ENCODE data around the gene WDR7. TPM values are rescaled to one million over a fixed set of nuclear protein-coding genes. Genes with fewer than 3 reads are reported as not detected.

Gene WDR7
- 10 to 100 TPM; 22.3 to 24.0 TPM for total RNA-seq

DNA sequence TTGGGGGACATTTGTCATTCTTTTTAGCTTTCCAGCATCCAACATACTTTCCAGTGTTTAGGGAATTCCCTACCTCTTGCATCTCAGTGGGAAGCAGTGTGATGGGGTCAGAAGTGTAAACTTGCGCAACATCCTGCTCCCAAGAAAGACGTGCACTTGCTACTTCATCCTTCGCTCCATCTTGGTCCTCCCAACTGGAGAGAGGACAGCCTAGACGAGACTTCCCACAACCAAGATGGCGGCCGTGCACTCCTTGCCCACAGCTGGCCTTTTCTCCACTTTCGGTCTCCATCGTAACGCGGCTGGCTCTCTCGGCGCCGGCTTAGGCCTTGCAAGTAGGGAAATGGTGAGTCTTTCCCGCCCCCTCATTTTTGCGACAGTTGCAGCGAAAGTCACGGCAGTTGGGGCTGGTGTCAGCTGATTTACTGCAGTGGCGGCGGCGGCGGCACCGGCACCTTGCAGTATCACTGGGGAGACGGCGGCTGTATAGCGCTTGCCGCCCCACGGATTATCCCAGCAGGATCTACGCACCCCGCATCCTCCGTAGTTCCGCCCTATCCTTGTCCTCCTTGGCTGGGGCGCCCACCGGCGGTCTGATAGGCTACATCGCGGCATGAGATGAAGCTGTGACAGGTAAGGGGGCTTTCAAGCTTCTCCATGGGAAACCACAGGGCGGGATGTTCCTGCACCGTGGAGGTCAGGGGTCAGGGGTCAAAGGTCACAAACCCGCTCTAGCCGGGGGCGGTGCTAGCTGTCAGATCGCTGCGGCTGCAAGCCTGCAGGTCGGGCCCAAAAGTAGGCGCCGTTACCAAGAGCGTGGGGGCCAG lies at the start of gene WDR7:
WDR7 (plus strand) TSS at position 416 of the 827 bp plus-strand sequence. CDS start 21,157 bp downstream, outside the sequence.
- H3K4me1 ChIP-seq, result peaks cover 0 to 21% of the 10 kb centered on the region in 2 donors
- no peaks in the 10 kb centered on the region for H3K36me3 ChIP-seq
- no peaks in the 10 kb centered on the region for H3K9me3 ChIP-seq
- H3K4me3 ChIP-seq, result peak within 1 kb of the TSS; percentile 91 to 96
- DNase-seq (ENCODE audit: low spot score), result peak; percentile 98
- TF ChIP-seq, protein P1, sequence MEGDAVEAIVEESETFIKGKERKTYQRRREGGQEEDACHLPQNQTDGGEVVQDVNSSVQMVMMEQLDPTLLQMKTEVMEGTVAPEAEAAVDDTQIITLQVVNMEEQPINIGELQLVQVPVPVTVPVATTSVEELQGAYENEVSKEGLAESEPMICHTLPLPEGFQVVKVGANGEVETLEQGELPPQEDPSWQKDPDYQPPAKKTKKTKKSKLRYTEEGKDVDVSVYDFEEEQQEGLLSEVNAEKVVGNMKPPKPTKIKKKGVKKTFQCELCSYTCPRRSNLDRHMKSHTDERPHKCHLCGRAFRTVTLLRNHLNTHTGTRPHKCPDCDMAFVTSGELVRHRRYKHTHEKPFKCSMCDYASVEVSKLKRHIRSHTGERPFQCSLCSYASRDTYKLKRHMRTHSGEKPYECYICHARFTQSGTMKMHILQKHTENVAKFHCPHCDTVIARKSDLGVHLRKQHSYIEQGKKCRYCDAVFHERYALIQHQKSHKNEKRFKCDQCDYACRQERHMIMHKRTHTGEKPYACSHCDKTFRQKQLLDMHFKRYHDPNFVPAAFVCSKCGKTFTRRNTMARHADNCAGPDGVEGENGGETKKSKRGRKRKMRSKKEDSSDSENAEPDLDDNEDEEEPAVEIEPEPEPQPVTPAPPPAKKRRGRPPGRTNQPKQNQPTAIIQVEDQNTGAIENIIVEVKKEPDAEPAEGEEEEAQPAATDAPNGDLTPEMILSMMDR (IDR thresholded peaks at IDR 0.05), result peak in 1 of 2 donors; percentile 32
- H3K27me3 ChIP-seq, result no peaks in the 10 kb centered on the region
- peak within 1 kb of the TSS; percentile 90 to 93 for H3K27ac ChIP-seq

DNA sequence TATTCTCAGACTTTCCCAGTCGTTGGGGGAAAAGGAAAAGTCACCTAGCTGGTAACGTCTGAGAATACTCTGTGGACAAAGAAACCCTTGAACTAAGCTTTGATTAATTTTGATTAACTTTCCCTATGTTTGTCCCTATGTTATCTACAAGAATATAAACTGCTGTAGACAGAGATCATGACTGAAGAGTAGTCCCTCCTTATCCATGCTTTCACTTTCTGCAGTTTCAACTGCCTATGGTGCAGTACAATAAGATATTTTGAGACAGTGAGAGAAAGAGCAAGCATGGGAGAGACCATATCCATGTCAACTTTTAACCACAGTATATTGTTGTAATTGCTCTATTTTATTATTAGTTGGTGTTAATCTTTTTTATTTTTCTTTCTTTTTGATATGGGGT lies 44.5 kb upstream of the WDR7 start:
- no peak for DNase-seq (ENCODE audit: low spot score)
- H3K9me3 ChIP-seq, result no peaks in the 10 kb centered on the region
- peaks cover 0 to 5% of the 10 kb centered on the region in 2 donors for H3K4me1 ChIP-seq
- TF ChIP-seq, protein P1 (IDR thresholded peaks at IDR 0.05), result no peak
- H3K27ac ChIP-seq, result no peak overlapping the region
- no peaks in the 10 kb centered on the region for H3K27me3 ChIP-seq
- peaks cover 34% of the 10 kb centered on the region for H3K36me3 ChIP-seq
- H3K4me3 ChIP-seq, result no peak overlapping the region

DNA sequence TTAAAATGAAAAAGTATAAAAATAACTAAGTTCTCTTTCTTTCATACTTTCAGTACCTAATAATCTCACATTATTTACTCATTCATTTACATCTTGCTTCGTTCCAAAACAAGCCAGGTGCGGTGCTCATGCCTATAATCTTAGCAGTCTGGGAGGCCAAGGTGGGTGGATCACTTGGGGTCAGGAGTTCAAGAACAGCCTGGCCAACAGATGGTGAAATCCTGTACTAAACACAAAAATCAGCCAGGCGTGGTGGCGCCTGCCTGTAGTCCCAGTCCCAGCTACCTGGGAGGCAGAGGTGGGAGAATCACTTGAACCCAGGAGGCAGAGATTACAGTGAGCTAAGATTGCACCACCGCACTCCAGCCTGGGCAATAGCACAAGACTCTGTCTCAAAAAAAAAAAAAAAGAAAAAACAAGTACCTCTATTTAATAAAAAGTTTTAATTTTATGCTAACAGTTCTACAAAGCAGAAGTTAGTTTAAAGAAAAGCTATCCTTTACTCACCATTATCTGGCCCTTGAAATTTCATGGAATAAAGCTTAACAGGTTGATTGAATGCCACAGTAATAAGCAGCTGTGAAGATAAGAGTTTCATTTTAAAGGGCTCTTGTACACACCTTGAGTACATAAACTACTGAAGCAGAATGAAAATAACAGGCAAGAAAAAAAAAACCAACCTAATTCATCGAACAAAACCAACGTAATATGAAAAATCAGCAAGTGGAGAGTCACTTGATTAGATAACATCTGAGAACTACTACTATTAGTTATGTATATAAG lies 35.2 kb upstream of the WDR7 start:
- Histone ChIP-seq H3K27ac (no peak overlapping the region), H3K4me1 (no peaks in the 10 kb centered on the region), H3K9me3 (no peaks in the 10 kb centered on the region), H3K27me3 (no peaks in the 10 kb centered on the region), H3K4me3 (no peak overlapping the region), H3K36me3 (peaks cover 58% of the 10 kb centered on the region)
- TF ChIP-seq, protein P1 (IDR thresholded peaks at IDR 0.05), result no peak
- no peak for DNase-seq (ENCODE audit: low spot score)

DNA sequence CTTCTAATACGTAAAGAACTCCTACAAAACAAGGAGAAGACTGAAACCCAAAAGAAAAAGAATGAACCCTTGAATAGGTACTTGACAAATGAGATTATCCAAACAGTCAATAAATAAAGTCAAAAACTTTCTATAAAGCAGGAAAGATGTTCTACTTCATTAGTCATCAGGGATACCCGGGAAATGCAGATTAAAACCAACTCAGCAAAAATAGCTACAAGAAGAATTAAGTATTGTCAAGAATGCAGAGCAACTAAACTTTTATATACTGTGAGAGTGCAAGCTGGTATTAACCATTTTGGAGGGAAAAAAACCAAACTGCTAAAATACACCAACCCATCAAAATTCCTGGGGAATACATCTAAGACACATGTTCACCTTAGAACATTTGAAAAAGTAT lies 23.2 kb upstream of the WDR7 start:
- no peak for DNase-seq (ENCODE audit: low spot score)
- TF ChIP-seq, protein P1 (IDR thresholded peaks at IDR 0.05), result no peak
- H3K4me3 ChIP-seq, result no peak overlapping the region
- H3K36me3 ChIP-seq, result peaks cover 3% of the 10 kb centered on the region
- H3K27ac ChIP-seq, result no peak overlapping the region
- peaks cover 0 to 26% of the 10 kb centered on the region in 2 donors for H3K4me1 ChIP-seq
- H3K9me3 ChIP-seq, result no peaks in the 10 kb centered on the region
- no peaks in the 10 kb centered on the region for H3K27me3 ChIP-seq

DNA sequence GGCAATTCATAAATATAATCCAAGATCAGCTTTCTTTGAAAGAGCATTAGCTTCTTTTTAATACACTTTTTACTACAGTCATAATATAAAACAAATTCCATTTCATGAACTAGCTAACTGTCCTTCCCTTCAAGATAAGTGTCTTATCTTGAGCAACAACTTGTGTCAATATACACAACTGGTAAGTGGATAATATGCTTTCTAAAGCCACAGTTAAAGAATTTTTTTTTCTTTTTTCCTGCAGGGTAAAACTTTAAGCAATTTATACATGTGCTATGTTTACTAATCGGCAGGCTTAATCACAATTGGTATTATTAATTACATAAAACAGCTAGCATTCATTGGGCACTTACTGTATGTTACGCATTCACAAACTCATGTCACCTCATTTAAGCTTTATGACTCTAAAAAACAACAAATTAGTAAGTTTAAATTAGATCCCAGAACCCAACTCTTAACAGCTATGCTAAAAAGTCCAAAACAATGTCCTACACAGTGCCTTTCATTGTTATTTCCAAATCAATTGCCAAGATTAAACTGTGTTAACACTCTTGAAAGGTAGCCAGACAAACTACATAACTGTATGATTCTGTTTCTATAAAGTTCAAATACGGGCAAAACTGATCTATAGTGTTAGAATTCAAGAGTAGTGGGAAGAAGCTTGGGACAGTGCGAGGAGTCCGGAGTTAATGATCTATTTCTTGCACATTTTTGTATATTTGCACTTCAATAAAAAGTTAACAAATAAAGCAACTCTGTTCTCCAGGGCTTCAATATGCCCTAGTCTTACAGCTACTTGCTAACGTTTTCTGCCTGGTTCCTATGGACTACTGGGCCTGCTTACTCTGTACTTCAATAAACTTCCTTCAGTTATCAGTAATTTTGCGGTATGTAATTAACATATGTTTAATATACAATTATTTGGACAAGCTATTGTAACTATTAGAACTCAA lies 18.8 kb upstream of the WDR7 start:
- no peak for DNase-seq (ENCODE audit: low spot score)
- H3K27ac ChIP-seq, result no peak overlapping the region
- peaks cover 0 to 50% of the 10 kb centered on the region in 2 donors for H3K4me1 ChIP-seq
- H3K27me3 ChIP-seq, result no peaks in the 10 kb centered on the region
- no peaks in the 10 kb centered on the region for H3K9me3 ChIP-seq
- H3K36me3 ChIP-seq, result no peaks in the 10 kb centered on the region
- H3K4me3 ChIP-seq, result no peak overlapping the region
- TF ChIP-seq, protein P1 (IDR thresholded peaks at IDR 0.05), result no peak

All from right atrium auricular region (tissue), 2 donors.